CD14-positive monocyte (primary cell): ENCODE results near the gene MAP2K5. TPM values are rescaled to one million over a fixed set of nuclear protein-coding genes. Genes with fewer than 3 reads are reported as not detected.

Source experiments
- DNase-seq, 3 donors: peaks; one replicate each; pipeline ENCODE4 v3.0.0-alpha.2; 2011 to 2022
- H2AFZ ChIP-seq: 2 replicates; pipeline ENCODE4 v1.6.0; 2012; ENCODE audit warnings: mild to moderate bottlenecking, low read depth, low read length, inconsistent platforms; ENCODE audit not compliant: insufficient read depth, poor library complexity, severe bottlenecking
- H3K27ac ChIP-seq, 2 donors: 1 replicate in 1 of 2; 2 replicates in 1 of 2; pipeline ENCODE4 v1.5.1; 2012 to 2013; ENCODE audit warnings: low read length in 2 of 2, control low read depth in 1 of 2, inconsistent platforms in 1 of 2, low read depth in 1 of 2, mild to moderate bottlenecking in 1 of 2
- H3K27me3 ChIP-seq, 2 donors: one replicate each; pipeline versions ENCODE4 v1.6.0 to v1.6.1; 2011 to 2013; ENCODE audit warnings: low read length in 2 of 2; ENCODE audit not compliant: control insufficient read depth in 2 of 2, insufficient read depth in 2 of 2
- H3K36me3 ChIP-seq, 2 donors: replicated peaks in 1 of 2; 1 replicate in 1 of 2; 2 replicates in 1 of 2; pipeline versions ENCODE4 v1.5.1 to v1.6.1; 2012 to 2013; ENCODE audit warnings: low read length in 2 of 2, control low read depth in 1 of 2, inconsistent platforms in 1 of 2, mild to moderate bottlenecking in 1 of 2; ENCODE audit not compliant: insufficient read depth in 2 of 2, control insufficient read depth in 1 of 2
- H3K4me1 ChIP-seq, 2 donors: 1 replicate in 1 of 2; 2 replicates in 1 of 2; pipeline versions ENCODE4 v1.5.1 to v1.6.1; 2012 to 2013; ENCODE audit warnings: low read length in 2 of 2, control low read depth in 1 of 2, inconsistent platforms in 1 of 2, mild to moderate bottlenecking in 1 of 2, moderate library complexity in 1 of 2; ENCODE audit not compliant: insufficient read depth in 2 of 2, control insufficient read depth in 1 of 2
- H3K4me2 ChIP-seq: replicated peaks from 2 replicates; pipeline ENCODE3; 2012; ENCODE audit warnings: low read length, moderate library complexity, mild to moderate bottlenecking; ENCODE audit not compliant: poor library complexity, severe bottlenecking; ENCODE audit errors: extremely low read depth
- H3K4me3 ChIP-seq, 3 experiments: fragments of 200-600 bp in 1 of 3; sonication (generic) in 1 of 3; replicated peaks in 1 of 3; 1 replicate in 2 of 3; 2 replicates in 1 of 3; pipeline ENCODE4 v1.5.1; 2011 to 2013; ENCODE audit warnings: low read length in 3 of 3, mild to moderate bottlenecking in 3 of 3, control low read depth in 2 of 3, low read depth in 2 of 3, inconsistent platforms in 1 of 3, moderate library complexity in 1 of 3
- H3K79me2 ChIP-seq: 2 replicates; pipeline ENCODE4 v1.6.0; 2012; ENCODE audit warnings: mild to moderate bottlenecking, control low read depth, inconsistent platforms, low read length, moderate library complexity; ENCODE audit not compliant: insufficient read depth
- H3K9ac ChIP-seq: 2 replicates; pipeline ENCODE4 v1.6.0; 2017; ENCODE audit warnings: low read length, mild to moderate bottlenecking; ENCODE audit not compliant: insufficient read depth, poor library complexity, severe bottlenecking
- H3K9me3 ChIP-seq, 2 donors: replicated peaks in 1 of 2; 1 replicate in 1 of 2; 2 replicates in 1 of 2; pipeline versions ENCODE4 v1.5.1 to v1.6.1; 2012 to 2013; ENCODE audit warnings: low read length in 2 of 2, control low read depth in 1 of 2; ENCODE audit not compliant: control insufficient read depth in 1 of 2, insufficient read depth in 1 of 2
- H4K20me1 ChIP-seq: 2 replicates; pipeline ENCODE4 v1.6.0; 2012; ENCODE audit warnings: mild to moderate bottlenecking, low read length, control low read depth, moderate library complexity; ENCODE audit not compliant: insufficient read depth
- H3K27ac Mint-ChIP-seq, 7 donors: one replicate each; pipeline ENCODE4 v1.8.0; 2020; ENCODE audit warnings: mild to moderate bottlenecking in 7 of 7, mixed read lengths in 7 of 7, moderate library complexity in 6 of 7, inconsistent platforms in 2 of 7
- H3K27me3 Mint-ChIP-seq, 3 donors: one replicate each; pipeline ENCODE4 v1.8.0; 2021 to 2022; ENCODE audit warnings: low read depth in 3 of 3, mild to moderate bottlenecking in 3 of 3, mixed read lengths in 3 of 3, moderate library complexity in 3 of 3, inconsistent platforms in 1 of 3
- H3K36me3 Mint-ChIP-seq, 2 donors: one replicate each; pipeline ENCODE4 v1.8.0; 2020; ENCODE audit warnings: mixed read lengths in 2 of 2, inconsistent platforms in 1 of 2, mild to moderate bottlenecking in 1 of 2
- H3K4me1 Mint-ChIP-seq: one replicate; pipeline ENCODE4 v1.8.0; 2020; ENCODE audit warnings: mild to moderate bottlenecking, mixed read lengths
- H3K4me3 Mint-ChIP-seq, 2 donors: one replicate each; pipeline ENCODE4 v1.8.0; 2020; ENCODE audit warnings: mild to moderate bottlenecking in 2 of 2, mixed read lengths in 2 of 2, moderate library complexity in 1 of 2
- H3K9me3 Mint-ChIP-seq, 7 donors: one replicate each; pipeline ENCODE4 v1.8.0; 2020 to 2022; ENCODE audit warnings: mixed read lengths in 7 of 7, mild to moderate bottlenecking in 6 of 7, moderate library complexity in 6 of 7, inconsistent platforms in 2 of 7
- CTCF ChIP-seq: fragments of 200-600 bp; IDR thresholded peaks from one replicate; pipeline ENCODE4 v1.8.0; 2022; ENCODE audit warnings: antibody characterized with exemption, mild to moderate bottlenecking
- WGBS: methylation state at CpG from one replicate; pipeline ENCODE4 v1.1.5; 2013; ENCODE audit warnings: missing lambda C conversion rate; ENCODE audit not compliant: insufficient coverage; 5-methylcytosine and 5-hydroxymethylcytosine counted together
- intact Hi-C, 2 donors: fragments of 100-400 bp; cut with micrococcal nuclease; formaldehyde crosslinking; loops; one replicate each; pipeline versions ENCODE4 v1.15.0 to v1.15.1; 2023
- polyA plus RNA-seq, 3 donors: library from polyadenylated mRNA; depleted of rRNA in 1 of 3; unstranded in 2 of 3; stranded (reverse) in 1 of 3; fragments of 300-500 nt in 2 of 3; fragments of >200 nt in 1 of 3; fragmentation: Illumina TruSeq in 2 of 3; gene quantifications; 1 replicate in 2 of 3; 2 replicates in 1 of 3; pipeline ENCODE4 v1.2.3, GENCODE V29; 2012 to 2021

The MAP2K5 gene
- polyA plus RNA-seq, 3 donors: 10.2 to 11.3 (median 10.6) TPM

GRCh38 chr15:67807141-67807540 is 264.6 kb downstream of the MAP2K5 start:
- peaks cover 0 to 2% (median 0%) of the 10 kb centered on the region in 7 donors for H3K9me3 Mint-ChIP-seq
- H3K27ac Mint-ChIP-seq: no peak overlapping the region

DNA sequence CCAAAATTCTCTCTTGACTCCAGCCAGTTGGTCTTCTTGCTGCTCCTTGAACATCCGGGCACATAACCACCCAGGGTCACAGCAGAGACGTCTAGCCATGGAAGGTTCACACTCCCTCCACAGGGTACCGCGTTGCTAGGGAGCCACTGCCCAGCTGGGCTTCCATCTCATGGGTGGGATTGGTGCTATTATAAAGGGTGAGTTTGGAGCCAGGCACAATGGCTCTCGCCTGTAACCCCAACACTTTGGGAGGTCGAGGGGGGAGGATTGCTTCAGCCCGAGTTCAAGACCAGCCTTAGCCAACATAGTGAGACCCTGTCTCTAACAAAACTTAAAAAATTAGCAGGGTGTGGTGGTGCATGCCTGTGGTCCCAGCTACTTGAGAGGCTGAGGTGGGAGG is 265.3 kb downstream of the MAP2K5 start:
- Mint-ChIP-seq H3K27me3 (peaks cover 0 to 6% (median 2%) of the 10 kb centered on the region in 3 donors), H3K36me3 (peaks cover 13 to 17% of the 10 kb centered on the region in 2 donors), H3K27ac (no peak overlapping the region), H3K4me1 (no peaks in the 10 kb centered on the region), H3K4me3 (no peak overlapping the region), H3K9me3 (peaks cover 0 to 2% (median 0%) of the 10 kb centered on the region in 7 donors)
- no peaks in the 10 kb centered on the region for H3K9me3 ChIP-seq
- H3K36me3 ChIP-seq: no peaks in the 10 kb centered on the region
- DNase-seq: no peak
- H3K79me2 ChIP-seq: no peaks in the 10 kb centered on the region
- no peaks in the 10 kb centered on the region for H3K27me3 ChIP-seq
- no peak overlapping the region for H3K4me2 ChIP-seq
- H3K27ac ChIP-seq: no peak overlapping the region
- no peaks in the 10 kb centered on the region for H4K20me1 ChIP-seq
- no peaks in the 10 kb centered on the region for H3K4me1 ChIP-seq
- no peak for TF ChIP-seq CTCF
- intact Hi-C loops: no loop called here
- H3K4me3 ChIP-seq: no peak overlapping the region
- no peak overlapping the region for H3K9ac ChIP-seq
- H2AFZ ChIP-seq: no peak overlapping the region
- WGBS: 96% methylated on average over 4 of the region's 7 CpGs

More at GRCh38 chr15:67807141-67807540, 264.6 kb downstream of the MAP2K5 start:
- no peak for DNase-seq
- no peak overlapping the region for H3K9ac ChIP-seq
- peaks cover 0 to 6% (median 2%) of the 10 kb centered on the region in 3 donors for H3K27me3 Mint-ChIP-seq
- no peaks in the 10 kb centered on the region for H3K36me3 ChIP-seq
- H4K20me1 ChIP-seq: no peaks in the 10 kb centered on the region
- no peak overlapping the region for H3K4me3 ChIP-seq
- no peaks in the 10 kb centered on the region for H3K4me1 Mint-ChIP-seq
- intact Hi-C loops: no loop called here
- 100% methylated on average over 2 of the region's 5 CpGs for WGBS
- peaks cover 13 to 19% of the 10 kb centered on the region in 2 donors for H3K36me3 Mint-ChIP-seq
- H3K27me3 ChIP-seq: no peaks in the 10 kb centered on the region
- no peak for TF ChIP-seq CTCF
- H3K4me3 Mint-ChIP-seq: no peak overlapping the region
- H3K79me2 ChIP-seq: no peaks in the 10 kb centered on the region
- no peak overlapping the region for H3K27ac ChIP-seq
- no peaks in the 10 kb centered on the region for H3K4me1 ChIP-seq
- no peak overlapping the region for H2AFZ ChIP-seq
- no peak overlapping the region for H3K4me2 ChIP-seq
- H3K9me3 ChIP-seq: no peaks in the 10 kb centered on the region
